ENCODE data around the gene LINS1.
A peak's percentile ranks its signal among the peaks of the same experiment; 100 is the strongest.
"Not testable (repeated sequence)": the region's sequence is repeated elsewhere in the genome, so short reads cannot be mapped to it uniquely, and the experiment has no call there.

Gene LINS1

GRCh38 chr15:100598655-100599054 is 3.3 kb downstream of the LINS1 start:
- no peak for DNase-seq

- DNase-seq = peak in 1 of 2 donors; percentile 42
These were observed 4.1 kb downstream of the LINS1 start for GRCh38 chr15:100597862-100598261.

GRCh38 chr15:100596792-100597191 is 5.2 kb downstream of the LINS1 start:
- DNase-seq = peak; percentile 94 to 97

- peak in 1 of 2 donors; percentile 32 for DNase-seq
These were observed 6.0 kb downstream of the LINS1 start for GRCh38 chr15:100595964-100596363.

GRCh38 chr15:100593431-100593830 is 8.6 kb downstream of the LINS1 start:
- DNase-seq = no peak

- no peak for DNase-seq
These were observed 9.1 kb downstream of the LINS1 start for GRCh38 chr15:100592898-100593297.

GRCh38 chr15:100591835-100592234 is 10.1 kb downstream of the LINS1 start:
- no peak for DNase-seq

GRCh38 chr15:100591163-100591562 is 10.8 kb downstream of the LINS1 start:
- DNase-seq = not testable (repeated sequence)

- no peak for DNase-seq
These were observed 13.2 kb downstream of the LINS1 start for GRCh38 chr15:100588638-100589242.

GRCh38 chr15:100580414-100580813 is 21.6 kb downstream of the LINS1 start:
- DNase-seq = peak; percentile 62 to 79

GRCh38 chr15:100573526-100573925 is 28.5 kb downstream of the LINS1 start:
- DNase-seq = no peak

GRCh38 chr15:100572362-100572983 is 29.5 kb downstream of the LINS1 start:
- peak in 1 of 2 donors; percentile 72 for DNase-seq

GRCh38 chr15:100571592-100572167 is 30.3 kb downstream of the LINS1 start:
- peak; percentile 23 to 56 for DNase-seq

GRCh38 chr15:100570735-100571313 is 31.2 kb downstream of the LINS1 start:
- DNase-seq = no peak

- DNase-seq = no peak
These were observed 31.7 kb downstream of the LINS1 start for GRCh38 chr15:100570275-100570674.

- no peak for DNase-seq
These were observed 32.6 kb downstream of the LINS1 start for GRCh38 chr15:100569391-100569790.

GRCh38 chr15:100566850-100567628 is 34.9 kb downstream of the LINS1 start:
- no peak for DNase-seq

GRCh38 chr15:100565591-100565990 is 36.4 kb downstream of the LINS1 start:
- DNase-seq = no peak

- DNase-seq = no peak
These were observed 41.7 kb downstream of the LINS1 start for GRCh38 chr15:100560323-100560722.

GRCh38 chr15:100559330-100559729 is 42.7 kb downstream of the LINS1 start:
- no peak for DNase-seq

GRCh38 chr15:100558771-100559254 is 43.2 kb downstream of the LINS1 start:
- DNase-seq = no peak

GRCh38 chr15:100553468-100553867 is 48.5 kb downstream of the LINS1 start:
- no peak for DNase-seq

- no peak for DNase-seq
These were observed 54.0 kb downstream of the LINS1 start for GRCh38 chr15:100547961-100548360.
